ENCODE data around the gene RUFY4. TPM values are rescaled to one million over a fixed set of nuclear protein-coding genes. Genes with fewer than 3 reads are reported as not detected.

Gene RUFY4
- total and polyA plus RNA-seq, 10 donors, result 0.32 to 4.5 (median 2.6) TPM

DNA sequence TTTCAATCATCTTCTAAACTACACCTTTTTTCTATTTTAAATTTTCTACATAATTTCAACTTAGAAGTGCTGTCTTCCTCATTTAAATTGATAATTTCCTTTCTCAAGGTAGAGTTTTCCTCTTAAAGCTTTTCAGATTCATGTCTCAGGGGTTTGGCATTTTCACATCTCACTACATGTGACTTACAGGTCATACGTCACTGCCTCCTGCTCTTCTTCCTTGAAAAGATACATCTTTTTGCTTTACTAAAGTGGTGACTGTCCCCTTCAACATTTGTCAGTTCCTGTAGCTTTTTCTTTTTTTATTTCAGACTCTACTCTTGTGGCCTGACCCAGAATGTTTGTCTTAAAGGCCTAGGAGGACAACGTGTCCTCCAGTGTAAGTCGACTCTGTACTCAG, 17.1 kb upstream of the RUFY4 start:
- no peak overlapping the region for H3K4me3 ChIP-seq
- H3K9me3 ChIP-seq, result peaks cover 0 to 25% (median 17%) of the 10 kb centered on the region in 8 donors
- H3K27me3 ChIP-seq (replicated peaks in 1 of 7), result no peaks in the 10 kb centered on the region
- no peak for TF ChIP-seq POLR2AphosphoS5 (IDR thresholded peaks at IDR 0.05)
- TF ChIP-seq, protein P1, sequence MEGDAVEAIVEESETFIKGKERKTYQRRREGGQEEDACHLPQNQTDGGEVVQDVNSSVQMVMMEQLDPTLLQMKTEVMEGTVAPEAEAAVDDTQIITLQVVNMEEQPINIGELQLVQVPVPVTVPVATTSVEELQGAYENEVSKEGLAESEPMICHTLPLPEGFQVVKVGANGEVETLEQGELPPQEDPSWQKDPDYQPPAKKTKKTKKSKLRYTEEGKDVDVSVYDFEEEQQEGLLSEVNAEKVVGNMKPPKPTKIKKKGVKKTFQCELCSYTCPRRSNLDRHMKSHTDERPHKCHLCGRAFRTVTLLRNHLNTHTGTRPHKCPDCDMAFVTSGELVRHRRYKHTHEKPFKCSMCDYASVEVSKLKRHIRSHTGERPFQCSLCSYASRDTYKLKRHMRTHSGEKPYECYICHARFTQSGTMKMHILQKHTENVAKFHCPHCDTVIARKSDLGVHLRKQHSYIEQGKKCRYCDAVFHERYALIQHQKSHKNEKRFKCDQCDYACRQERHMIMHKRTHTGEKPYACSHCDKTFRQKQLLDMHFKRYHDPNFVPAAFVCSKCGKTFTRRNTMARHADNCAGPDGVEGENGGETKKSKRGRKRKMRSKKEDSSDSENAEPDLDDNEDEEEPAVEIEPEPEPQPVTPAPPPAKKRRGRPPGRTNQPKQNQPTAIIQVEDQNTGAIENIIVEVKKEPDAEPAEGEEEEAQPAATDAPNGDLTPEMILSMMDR (IDR thresholded peaks at IDR 0.05 in 8 of 11, conservative IDR thresholded peaks at IDR 0.05 in 3 of 11), result no peak
- no peak for TF ChIP-seq POLR2A (IDR thresholded peaks at IDR 0.05)
- H3K27ac ChIP-seq, result no peak overlapping the region
- 72 to 88% (median 82%) methylated on average over 3 of the region's 3 CpGs for WGBS, 5 donors
- peaks cover 0 to 12% (median 2%) of the 10 kb centered on the region in 6 donors for H3K4me1 ChIP-seq
- intact Hi-C loops (cut with DNase I; ENCODE audit: low total_unique reads), result no loop called here
- DNase-seq, result no peak
- H3K36me3 ChIP-seq, result no peaks in the 10 kb centered on the region

DNA sequence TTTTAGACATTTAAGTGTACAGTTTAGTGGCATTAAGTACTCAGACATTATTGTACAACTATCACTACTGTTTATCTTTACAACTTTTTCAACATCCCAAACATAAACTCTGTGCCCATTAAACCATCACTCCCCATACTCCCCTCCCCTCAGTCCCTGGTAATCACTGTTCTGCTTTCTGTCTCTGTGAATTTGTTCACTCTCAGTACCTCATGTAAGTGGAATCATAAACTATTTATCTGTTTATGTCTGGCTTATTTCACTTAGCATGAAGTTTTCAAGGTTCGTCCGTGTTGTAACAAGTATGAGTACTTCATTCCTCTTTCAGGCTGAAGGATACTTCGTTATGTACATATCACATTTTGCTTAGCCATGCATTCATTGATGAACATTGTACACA, 9.8 kb upstream of the RUFY4 start:
- Histone ChIP-seq H3K27me3 (replicated peaks in 1 of 7) (no peaks in the 10 kb centered on the region), H3K4me1 (peaks cover 0 to 10% (median 0%) of the 10 kb centered on the region in 6 donors), H3K27ac (no peak overlapping the region), H3K9me3 (no peaks in the 10 kb centered on the region), H3K4me3 (no peak overlapping the region), H3K36me3 (no peaks in the 10 kb centered on the region)
- intact Hi-C loops (cut with DNase I; ENCODE audit: low total_unique reads), result no loop called here
- no peak for DNase-seq
- no peak for TF ChIP-seq POLR2AphosphoS5 (IDR thresholded peaks at IDR 0.05)
- TF ChIP-seq, protein P1 (IDR thresholded peaks at IDR 0.05 in 8 of 11, conservative IDR thresholded peaks at IDR 0.05 in 3 of 11), result no peak
- TF ChIP-seq POLR2A (IDR thresholded peaks at IDR 0.05), result no peak
- WGBS, 5 donors, result 77 to 89% (median 82%) methylated on average over 3 of the region's 3 CpGs

DNA sequence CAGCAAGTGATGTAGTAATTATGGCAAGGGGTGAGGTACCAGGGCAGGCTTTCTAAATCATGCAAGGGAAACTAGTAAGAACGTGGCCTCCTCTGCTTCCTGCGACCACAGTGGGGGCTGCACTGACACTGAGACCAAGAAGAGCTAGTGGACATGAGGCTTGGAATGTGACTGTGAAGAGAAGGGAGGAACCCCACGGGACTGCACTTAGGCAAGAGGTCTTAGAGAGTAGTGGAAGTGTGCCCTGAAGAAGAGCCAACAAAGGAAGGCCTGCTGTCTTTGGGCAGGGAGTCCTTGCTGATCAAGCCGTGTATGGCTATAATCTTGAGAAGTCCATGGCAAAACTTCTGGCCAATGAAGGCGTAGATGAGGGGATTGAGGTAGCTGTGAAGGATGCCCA, 8.9 kb upstream of the RUFY4 start:
- Histone ChIP-seq H3K4me3 (no peak overlapping the region), H3K9me3 (no peaks in the 10 kb centered on the region), H3K36me3 (no peaks in the 10 kb centered on the region), H3K4me1 (peaks cover 0 to 10% (median 0%) of the 10 kb centered on the region in 6 donors), H3K27me3 (replicated peaks in 1 of 7) (no peaks in the 10 kb centered on the region), H3K27ac (no peak overlapping the region)
- TF ChIP-seq POLR2AphosphoS5 (IDR thresholded peaks at IDR 0.05) (no peak), POLR2A (IDR thresholded peaks at IDR 0.05) (no peak)
- TF ChIP-seq, protein P1 (IDR thresholded peaks at IDR 0.05 in 8 of 11, conservative IDR thresholded peaks at IDR 0.05 in 3 of 11), result no peak
- intact Hi-C loops (cut with DNase I; ENCODE audit: low total_unique reads), result no loop called here
- WGBS, 5 donors, result 50 to 71% (median 65%) methylated on average over 5 of the region's 5 CpGs
- no peak for DNase-seq

DNA sequence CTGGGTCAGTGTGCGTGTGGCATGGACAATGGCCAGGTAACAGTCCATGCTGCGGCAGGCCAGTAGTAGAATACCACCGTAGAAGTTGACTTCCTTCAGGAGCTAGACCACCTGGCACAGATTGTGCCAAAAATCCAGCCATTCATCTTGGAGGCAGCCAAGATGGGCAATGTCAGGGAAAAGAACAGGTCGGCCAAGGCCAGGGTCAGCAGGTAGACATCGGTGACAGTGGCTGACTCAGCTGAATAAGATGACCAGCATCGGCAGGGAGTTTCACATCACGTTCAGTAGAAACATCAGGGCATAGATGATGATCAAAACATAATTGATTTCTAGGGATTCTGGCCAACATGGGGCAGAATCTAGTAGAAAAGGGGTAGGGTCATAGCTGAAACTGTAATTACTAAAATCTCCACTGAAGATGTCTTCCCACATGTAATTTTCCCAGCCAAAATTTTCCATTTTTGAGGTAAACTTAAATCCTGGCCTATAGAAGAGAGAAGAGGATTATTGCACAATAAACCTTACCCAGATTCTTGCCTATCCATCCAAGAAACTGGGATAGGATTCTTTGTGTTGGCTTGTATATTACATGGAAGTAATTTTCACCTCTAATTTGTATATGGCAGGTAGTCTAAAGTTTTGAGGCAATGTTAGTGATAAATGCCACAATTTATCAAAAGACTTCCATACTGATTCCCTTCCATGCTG, 7.9 kb upstream of the RUFY4 start:
- intact Hi-C loops (cut with DNase I; ENCODE audit: low total_unique reads), result no loop called here
- Histone ChIP-seq H3K4me1 (peaks cover 0 to 10% (median 0%) of the 10 kb centered on the region in 6 donors), H3K27me3 (replicated peaks in 1 of 7) (no peaks in the 10 kb centered on the region), H3K27ac (no peak overlapping the region), H3K36me3 (no peaks in the 10 kb centered on the region), H3K4me3 (no peak overlapping the region), H3K9me3 (no peaks in the 10 kb centered on the region)
- no peak for DNase-seq
- TF ChIP-seq, protein P1 (IDR thresholded peaks at IDR 0.05 in 8 of 11, conservative IDR thresholded peaks at IDR 0.05 in 3 of 11), result no peak
- no peak for TF ChIP-seq POLR2A (IDR thresholded peaks at IDR 0.05)
- TF ChIP-seq POLR2AphosphoS5 (IDR thresholded peaks at IDR 0.05), result no peak
- WGBS, 5 donors, result 91 to 94% (median 93%) methylated on average over 7 of the region's 7 CpGs

All from spleen (tissue), 11 donors.